A549 (cell line): ENCODE results near the gene REV1.
"Not testable (repeated sequence)": the region's sequence is repeated elsewhere in the genome, so short reads cannot be mapped to it uniquely, and the experiment has no call there.

ENCODE experiments used
- CBX2 ChIP-seq: fragments of 200-600 bp; sonication (generic); IDR thresholded peaks from 2 replicates; pipeline ENCODE4 v1.6.1; 2016; ENCODE audit warnings: low read depth, mild to moderate bottlenecking, borderline replicate concordance
- CEBPB ChIP-seq, 2 experiments: fragments of >200 bp in 1 of 2; sonication (Bioruptor Twin) in 1 of 2; formaldehyde crosslinking in 1 of 2; IDR thresholded peaks; 2 replicates each; pipeline ENCODE4 v1.6.1; 2012 to 2016
- CHD4 ChIP-seq: fragments of 200-600 bp; sonication (generic); IDR thresholded peaks from 2 replicates; pipeline ENCODE4 v1.6.1; 2016; ENCODE audit warnings: antibody characterized with exemption, mild to moderate bottlenecking, borderline replicate concordance
- CTCF ChIP-seq: fragments of >200 bp; sonication (Bioruptor Twin); formaldehyde crosslinking; IDR thresholded peaks from 3 replicates; pipeline ENCODE4 v1.5.1; 2016
- E2F6 ChIP-seq: IDR thresholded peaks from 2 replicates; pipeline ENCODE4 v1.6.1; 2012; ENCODE audit warnings: low read depth, borderline replicate concordance
- EP300 ChIP-seq, 2 experiments: fragments of >200 bp; sonication (Bioruptor Twin); formaldehyde crosslinking; IDR thresholded peaks; 2 replicates in 1 of 2; 3 replicates in 1 of 2; pipeline ENCODE4 v1.6.1; 2016 to 2017
- HDAC2 ChIP-seq: fragments of 200-600 bp; sonication (generic); IDR thresholded peaks from 2 replicates; pipeline ENCODE4 v1.6.1; 2016
- JUN ChIP-seq, 2 experiments: fragments of >200 bp; sonication (Bioruptor Twin); formaldehyde crosslinking; IDR thresholded peaks; 2 replicates in 1 of 2; 3 replicates in 1 of 2; pipeline ENCODE4 v1.6.1; 2016 to 2017
- MAX ChIP-seq: IDR thresholded peaks from 2 replicates; pipeline ENCODE4 v1.6.1; 2012
- RAD21 ChIP-seq, 2 experiments: fragments of >200 bp in 1 of 2; sonication (Bioruptor Twin) in 1 of 2; formaldehyde crosslinking in 1 of 2; IDR thresholded peaks in 1 of 2; conservative IDR thresholded peaks in 1 of 2; 2 replicates in 1 of 2; 3 replicates in 1 of 2; pipeline ENCODE4 v1.6.1; 2012 to 2018; ENCODE audit warnings: inconsistent platforms in 1 of 2
- RARB ChIP-seq: fragments of 250-450 bp; sonication (Bioruptor Pico); IDR thresholded peaks from 2 replicates; pipeline ENCODE4 v1.8.0; 2021; ENCODE audit warnings: mild to moderate bottlenecking, moderate library complexity
- RFX5 ChIP-seq: fragments of 450-650 bp; IDR thresholded peaks from 2 replicates; pipeline ENCODE4 v1.7.1; 2014; ENCODE audit warnings: antibody characterized with exemption, mild to moderate bottlenecking, moderate library complexity
- USF2 ChIP-seq: fragments of 450-650 bp; IDR thresholded peaks from 2 replicates; pipeline ENCODE4 v1.6.1; 2014; ENCODE audit warnings: antibody characterized with exemption
- ZNF302 ChIP-seq: fragments of 250-450 bp; sonication (Bioruptor Pico); IDR thresholded peaks from 2 replicates; pipeline ENCODE4 v1.9.0; 2021; ENCODE audit warnings: inconsistent platforms, mild to moderate bottlenecking, moderate library complexity

- TF ChIP-seq EP300 (IDR thresholded peaks at IDR 0.05); CTCF; USF2; ZNF302; HDAC2; MAX; CHD4; CEBPB (IDR thresholded peaks at IDR 0.05); RAD21 (conservative IDR thresholded peaks at IDR 0.05 in 1 of 2, IDR thresholded peaks at IDR 0.05 in 1 of 2); JUN (IDR thresholded peaks at IDR 0.05); RFX5; RARB; CBX2; E2F6: not testable (repeated sequence)
Measured at GRCh38 chr2:99354825-99355224, 135.0 kb downstream of the REV1 start.
